Stimulated activated CD8-positive, alpha-beta memory T cell treated with anti-CD3 and anti-CD28 coated beads, Interleukin-15, amount 100 ng/mL, for 4 hours (primary cell): Measurements from ENCODE around the gene TEKTIP1.

Experiments
- DNase-seq, 2 donors: peaks; one replicate each; pipeline ENCODE4 v3.0.0-alpha.2; 2020; ENCODE audit warnings: low read depth in 2 of 2

TEKTIP1 gene

GRCh38 chr19:3585301-3586126 is 46.5 kb downstream of the TEKTIP1 start, which contains the start of gene GIPC3:
Gene GIPC3, plus strand, starts transcription at chr19:3585478. Its CDS starts 120 bp downstream, at chr19:3585598.
- no peak for DNase-seq

DNA sequence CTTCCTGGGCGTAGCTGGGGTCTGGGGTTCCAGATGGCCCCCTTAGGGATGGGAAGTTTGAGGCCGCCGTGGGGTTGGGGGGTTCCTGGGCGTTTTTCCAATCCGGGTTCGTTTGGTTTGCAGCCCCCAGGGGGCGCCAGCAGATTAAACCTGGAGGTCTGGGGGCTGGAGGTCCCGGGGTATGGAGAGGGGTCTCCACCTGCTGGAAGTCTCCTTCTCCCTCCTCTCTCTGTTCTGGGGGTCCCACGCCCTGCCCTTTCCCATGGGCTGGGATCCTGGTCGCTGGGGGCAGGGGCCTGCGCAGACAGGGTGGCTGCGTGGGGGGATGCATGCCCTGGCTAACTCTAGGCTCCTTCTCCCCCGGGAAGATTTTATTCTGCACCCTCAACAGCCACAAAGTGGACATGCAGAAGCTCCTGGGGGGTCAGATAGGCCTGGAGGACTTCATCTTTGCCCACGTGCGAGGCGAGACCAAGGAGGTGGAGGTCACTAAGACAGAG is 47.2 kb downstream of the TEKTIP1 start:
- no peak for DNase-seq

- DNase-seq, result no peak
Measured at GRCh38 chr19:3586707-3587346, 47.9 kb downstream of the TEKTIP1 start.

- no peak for DNase-seq
Measured at GRCh38 chr19:3589439-3589838, 50.5 kb downstream of the TEKTIP1 start.

DNA sequence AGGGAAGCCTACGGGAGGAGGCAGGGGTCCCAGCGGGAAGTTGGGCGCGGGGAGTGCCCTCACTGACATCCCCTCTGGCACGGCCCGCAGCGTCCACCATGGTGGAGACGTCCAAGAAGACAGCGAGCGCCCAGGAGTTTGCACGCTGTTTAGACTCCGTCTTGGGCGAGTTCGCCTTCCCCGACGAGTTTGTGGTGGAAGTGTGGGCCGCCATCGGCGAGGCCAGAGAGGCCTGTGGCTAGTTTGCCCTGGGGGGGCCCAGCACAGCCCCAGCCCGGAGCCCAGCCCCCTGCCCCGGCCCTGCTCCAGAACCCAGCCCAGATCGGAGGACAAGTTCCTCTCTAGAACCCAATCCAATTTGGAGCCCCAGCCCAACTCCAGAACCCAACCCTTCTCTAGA is 51.0 kb downstream of the TEKTIP1 start:
- DNase-seq, result no peak

DNA sequence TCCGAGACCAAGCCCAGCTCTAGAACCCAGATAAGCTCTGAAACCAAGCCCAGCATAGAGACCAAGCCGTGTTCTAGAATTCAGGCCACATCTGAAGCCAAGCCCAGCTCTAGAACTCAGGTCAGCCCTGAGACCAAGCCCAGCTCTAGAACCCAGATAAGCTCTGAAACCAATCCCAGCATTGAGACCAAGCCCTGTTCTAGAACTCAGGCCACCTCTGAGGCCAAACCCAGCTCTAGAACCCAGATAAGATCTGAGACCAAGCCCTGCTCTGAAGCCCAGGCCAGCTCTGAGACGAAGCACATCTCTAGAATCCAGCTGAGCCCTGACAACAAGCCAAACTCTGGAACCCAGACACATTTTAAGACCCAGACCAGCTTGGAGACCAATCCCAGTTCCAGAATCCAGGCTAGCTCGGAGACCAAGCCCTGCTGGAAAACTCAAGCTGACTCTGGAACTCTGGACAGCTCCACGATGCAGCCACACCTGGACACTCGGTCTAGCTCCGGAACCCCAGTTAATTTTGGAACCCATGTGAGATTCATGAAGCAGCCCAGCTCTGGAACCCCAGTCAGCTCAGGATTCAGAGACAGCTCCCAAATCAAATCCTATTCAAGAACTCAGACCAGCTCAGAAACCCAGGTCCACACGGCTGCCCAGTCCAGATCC is 52.2 kb downstream of the TEKTIP1 start:
- no peak for DNase-seq

DNA sequence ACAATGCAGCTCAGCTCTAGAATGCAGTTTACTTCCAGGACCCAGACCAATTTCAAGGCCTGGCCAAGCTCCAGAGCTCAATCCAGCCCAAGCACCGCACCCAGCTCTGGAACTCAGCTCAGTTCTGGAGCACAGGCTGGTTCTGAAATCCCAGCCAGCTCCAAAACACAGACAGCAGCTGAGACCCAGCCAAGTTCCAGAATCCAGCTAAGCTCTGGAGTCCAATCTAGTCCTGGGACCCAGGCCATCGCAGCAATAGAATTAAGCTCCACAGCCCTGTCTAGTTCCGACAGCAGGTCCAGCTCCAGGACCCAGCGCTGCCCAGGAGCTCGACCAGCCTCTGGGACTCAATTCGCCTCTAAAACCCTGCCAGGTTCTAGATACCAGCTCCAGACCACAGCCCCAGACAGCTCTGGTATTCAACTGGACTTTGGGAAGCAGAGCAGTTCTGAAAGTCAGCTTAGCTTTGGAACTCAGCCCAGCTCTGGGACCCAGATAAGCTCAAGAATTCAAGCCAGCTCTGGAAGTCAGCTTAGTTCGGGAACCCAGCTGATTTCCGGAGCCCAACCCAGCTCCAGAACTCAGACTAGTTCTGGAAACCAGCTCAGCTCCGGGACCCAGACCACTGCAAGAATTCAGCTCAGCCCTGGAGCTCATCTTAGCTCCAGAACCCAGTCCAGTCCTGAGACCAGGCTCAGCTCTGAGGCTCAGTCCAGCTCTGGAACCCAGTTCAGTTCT is 53.1 kb downstream of the TEKTIP1 start:
- no peak for DNase-seq

DNA sequence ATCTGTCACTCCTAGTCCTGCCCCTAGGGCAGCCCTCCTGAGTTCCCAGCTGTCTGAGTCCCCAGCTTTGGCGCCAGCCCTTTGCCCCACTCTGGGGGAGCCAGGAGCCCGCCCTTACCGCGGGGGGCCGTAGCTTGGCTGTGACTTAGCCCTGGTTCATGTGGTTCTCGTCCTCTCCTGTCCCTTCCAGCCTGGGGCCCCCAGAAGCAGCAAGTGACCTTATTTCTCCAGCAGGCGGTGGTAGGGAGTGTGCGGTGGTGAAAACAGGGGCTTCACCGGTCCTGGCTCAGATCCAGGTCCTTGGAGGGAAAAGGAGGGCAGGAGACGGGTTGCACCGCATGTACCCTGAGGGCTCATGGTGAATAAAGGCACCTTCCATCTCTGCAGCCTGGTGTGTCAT is 54.2 kb downstream of the TEKTIP1 start:
- no peak for DNase-seq
